AG04449 (cell line): ENCODE results near the gene RETREG3.

ENCODE experiments used
- CTCF ChIA-PET: fragments of 350-600 bp; formaldehyde crosslinking; extraction: SDS; loops from one replicate; lab custom pipeline; 2021; ENCODE audit warnings: antibody characterized with exemption; lab: Yijun Ruan, JAX
- POLR2A ChIA-PET: fragments of 400-600, 350-600 bp; formaldehyde crosslinking; extraction: SDS; loops from one replicate; lab custom pipeline; 2020; ENCODE audit warnings: antibody characterized with exemption, inconsistent platforms; lab: Yijun Ruan, JAX
- DNase-seq: peaks from one replicate; pipeline ENCODE4 v3.0.0-alpha.2; 2010; ENCODE audit warnings: low read depth, low spot score
- H3K4me3 ChIP-seq: 2 replicates; pipeline ENCODE4 v1.5.1; 2011; ENCODE audit warnings: low read depth, mild to moderate bottlenecking, control low read depth, low read length
- CTCF ChIP-seq: IDR thresholded peaks from one replicate; pipeline ENCODE4 v1.5.1; 2011; ENCODE audit warnings: mild to moderate bottlenecking, moderate library complexity, low read length, control low read depth, inconsistent platforms; ENCODE audit not compliant: insufficient read depth; ENCODE audit errors: missing control alignments

Gene RETREG3

GRCh38 chr17:42581744-42582270 lies 27.4 kb downstream of the RETREG3 start:
- DNase-seq: no peak
- TF ChIP-seq CTCF: no peak
- CTCF ChIA-PET: interaction anchor here (2.2 to 5.0 kb wide), 3 partner anchors 27 to 102 kb away, joined by 8 to 42 read pairs (median 10); partner anchors contain the start of genes CNTNAP1, RETREG3 and TUBG1
- H3K4me3 ChIP-seq: no peak overlapping the region
- POLR2A ChIA-PET: no interaction called here

DNA sequence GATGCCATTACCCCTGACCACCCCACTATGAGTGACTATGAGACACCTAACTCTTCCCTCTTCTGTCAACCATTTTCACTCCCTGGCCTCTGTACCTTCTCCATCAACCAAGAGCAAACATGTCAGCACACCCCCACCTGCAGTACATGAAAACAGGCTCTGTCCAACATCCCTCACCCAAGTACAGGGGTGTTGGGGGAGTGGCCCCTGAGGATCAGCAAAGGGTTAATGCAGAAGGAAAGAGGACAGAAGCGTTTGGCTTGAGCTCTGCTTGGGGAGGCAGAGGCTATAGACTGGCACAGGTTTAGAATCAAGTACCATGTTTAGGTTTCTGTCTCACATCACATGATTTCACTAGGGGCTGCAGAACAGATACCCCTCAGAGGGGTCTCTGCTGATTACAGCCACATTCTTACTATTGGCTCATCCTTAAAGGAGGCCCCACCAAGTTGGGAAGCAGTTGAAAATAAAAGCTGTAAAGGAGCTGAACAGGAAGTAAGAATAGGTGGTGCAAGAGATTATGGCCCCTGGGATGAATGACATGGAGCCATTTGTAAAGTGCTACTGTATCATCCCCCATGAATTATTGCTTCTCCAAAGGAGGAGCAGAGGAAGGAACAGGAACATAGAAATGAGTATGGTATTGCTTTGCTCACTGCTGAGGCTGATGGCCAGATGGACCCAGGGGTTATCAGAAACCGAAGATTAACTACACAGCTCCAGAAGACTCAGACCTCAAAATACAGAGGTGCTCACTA lies 29.2 kb downstream of the RETREG3 start:
- ChIA-PET CTCF (interaction anchor here (0.5 to 6.2 kb wide), 11 partner anchors 8 to 235 kb away, joined by 3 to 120 read pairs (median 15); partner anchors contain the start of genes CCR10, CNTNAP1, MLX and PLEKHH3), POLR2A (no interaction called here)
- no peak for TF ChIP-seq CTCF
- no peak for DNase-seq
- no peak overlapping the region for H3K4me3 ChIP-seq

- TF ChIP-seq CTCF: peak; percentile 73
- H3K4me3 ChIP-seq: peak overlapping the region; percentile 91
- DNase-seq: no peak
- CTCF ChIA-PET: interaction anchor here (0.5 to 6.2 kb wide), 53 partner anchors 9 to 420 kb away, joined by 3 to 120 read pairs (median 5); partner anchors contain the start of genes BECN1, CCR10, CNTNAP1 and MLX
- POLR2A ChIA-PET: interaction anchor here (0.5 to 2.9 kb wide), 14 partner anchors 11 to 372 kb away, joined by 3 to 20 read pairs (median 5); partner anchors contain the start of genes CAVIN1, MLX, PLEKHH3 and RETREG3
These were observed 30.8 kb downstream of the RETREG3 start for GRCh38 chr17:42578282-42578869.

DNA sequence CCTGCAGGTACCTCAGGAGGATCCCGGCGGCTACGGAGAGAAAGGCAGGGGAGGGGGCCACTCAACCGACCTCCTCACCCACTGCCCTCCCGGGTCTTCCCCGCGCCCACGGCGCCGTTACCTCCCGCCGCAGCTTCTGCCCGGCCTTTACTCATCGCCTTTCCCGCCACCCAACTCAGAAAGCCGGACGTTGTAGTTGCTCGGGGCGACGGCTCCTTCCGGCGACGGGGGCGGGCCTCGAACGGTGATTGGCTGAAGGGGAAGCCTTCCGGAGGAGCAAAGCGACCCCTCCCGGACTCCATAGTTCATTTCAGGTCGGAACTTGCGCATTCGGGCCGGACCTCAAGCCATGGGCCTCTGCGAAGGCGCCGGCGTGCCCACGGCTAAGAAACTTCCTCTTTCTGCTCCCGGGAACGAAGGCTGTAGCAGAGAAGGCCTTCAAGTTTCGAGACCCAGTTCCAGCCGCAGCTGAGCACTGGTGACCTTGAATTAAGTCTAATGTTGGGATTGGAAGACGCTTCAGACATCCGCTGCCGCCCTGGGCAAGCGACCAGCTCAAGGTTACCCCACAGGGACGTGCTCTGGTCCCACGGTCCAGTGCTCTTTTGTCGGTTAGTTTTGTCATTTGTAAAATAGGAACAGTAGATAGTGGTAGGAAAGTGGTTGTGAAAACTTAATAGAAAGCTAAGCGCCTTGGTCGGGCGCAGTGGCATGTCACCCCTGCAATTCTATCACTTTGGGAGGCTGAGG lies 31.5 kb downstream of the RETREG3 start, which contains the start of gene PSMC3IP:
Gene PSMC3IP (minus strand): TSS at position 198 of the 750 bp plus-strand sequence. CDS start 43 bp downstream, at position 155.
- CTCF ChIA-PET: interaction anchor here (0.7 to 6.2 kb wide), 48 partner anchors 8 to 421 kb away, joined by 3 to 120 read pairs (median 5); partner anchors contain the start of genes BECN1, CCR10, CNTNAP1 and MLX
- POLR2A ChIA-PET: interaction anchor here (0.6 to 2.9 kb wide), 11 partner anchors 10 to 203 kb away, joined by 3 to 20 read pairs (median 5); partner anchors contain the start of genes CAVIN1, MLX, PLEKHH3 and RETREG3
- peak within 1 kb of the TSS; percentile 91 for H3K4me3 ChIP-seq
- peak; percentile 68 for TF ChIP-seq CTCF
- peak; percentile 65 for DNase-seq

- TF ChIP-seq CTCF: no peak
- H3K4me3 ChIP-seq: peak overlapping the region; percentile 91
- ChIA-PET POLR2A (interaction anchor here (0.6 to 2.9 kb wide), 8 partner anchors 10 to 157 kb away, joined by 3 to 20 read pairs (median 6); partner anchors contain the start of genes CAVIN1, MLX, PLEKHH3 and RETREG3), CTCF (interaction anchor here (0.7 to 6.2 kb wide), 17 partner anchors 8 to 265 kb away, joined by 3 to 120 read pairs (median 18); partner anchors contain the start of genes CCR10, CNTNAP1, MLX and PLEKHH3)
- DNase-seq: no peak
These were observed 32.0 kb downstream of the RETREG3 start for GRCh38 chr17:42577140-42577531.
